NCI-H82 treated with DMSO at 0.1 percent for 48 hours (cell line): ENCODE data around the gene BABAM2.
"Not testable (repeated sequence)": the region's sequence is repeated elsewhere in the genome, so short reads cannot be mapped to it uniquely, and the experiment has no call there.

Experiments
- DNase-seq: peaks from one replicate; lab custom pipeline; 2025; ENCODE audit not compliant: unreplicated experiment; lab: John Stamatoyannopoulos, UW

Gene BABAM2

DNA sequence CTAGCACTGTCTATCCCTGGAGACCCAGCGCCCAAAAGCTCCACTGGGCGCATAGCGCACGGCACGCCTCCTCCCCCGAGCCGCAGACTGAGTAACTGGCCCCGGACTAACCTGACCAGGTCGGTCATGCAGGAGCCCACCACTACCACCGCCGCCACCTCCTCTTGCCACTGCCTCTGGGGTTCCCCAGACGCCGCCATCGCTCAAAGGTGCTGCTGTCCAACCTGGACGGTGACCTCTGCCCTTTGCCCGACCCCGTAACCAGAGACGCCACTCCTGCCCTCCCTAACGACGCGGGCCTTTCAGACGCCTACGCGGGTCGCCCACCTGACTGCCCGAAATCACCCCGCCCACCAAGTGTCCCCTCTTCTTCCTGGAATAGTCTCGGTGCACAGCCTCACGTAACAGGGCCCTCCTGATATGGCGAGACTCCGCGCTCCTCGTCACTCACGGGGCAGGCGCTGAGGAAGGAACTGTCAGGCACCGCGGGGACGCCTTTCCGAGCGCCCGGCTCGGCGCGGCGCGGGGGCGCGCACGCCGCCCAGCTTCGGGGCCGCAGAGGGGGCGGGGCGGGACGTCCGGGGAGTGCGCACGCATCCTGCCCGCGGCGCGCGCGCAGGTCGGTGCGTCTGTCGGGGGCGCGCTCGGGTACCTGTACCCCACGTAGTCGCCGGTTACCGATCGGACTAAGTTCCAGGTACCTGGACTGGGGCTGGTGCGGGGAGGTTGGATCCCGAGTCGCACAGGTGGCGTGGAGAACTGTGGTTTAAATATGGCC, at the start of gene BABAM2, which contains the start of gene RBKS:
BABAM2 (plus strand) TSS at position 584 of the 778 bp plus-strand sequence. CDS start 3,828 bp downstream, outside the sequence.
RBKS (minus strand) TSS at position 242 of the 778 bp plus-strand sequence; CDS start at position 200, 42 bp downstream.
- DNase-seq, result peak; percentile 21

DNA sequence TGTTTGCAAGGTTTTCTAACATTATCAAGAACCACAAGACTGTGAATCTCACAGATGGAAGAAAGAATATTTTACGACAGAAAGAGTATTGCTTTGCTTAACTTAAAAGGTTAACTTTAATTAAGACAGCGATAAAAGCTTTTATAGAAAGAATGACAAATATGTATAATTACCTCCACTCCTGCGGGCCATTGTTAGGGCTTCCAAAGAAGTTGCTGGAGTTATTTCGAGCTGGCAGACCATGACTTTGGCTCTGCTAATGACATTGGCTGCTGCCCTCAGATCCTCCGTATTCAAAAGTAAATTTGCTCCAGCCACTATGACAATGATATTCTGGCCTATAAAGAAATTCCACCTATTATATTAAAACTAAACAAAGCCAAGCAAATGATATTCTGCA, 47.6 kb upstream of the BABAM2 start:
- no peak for DNase-seq

DNA sequence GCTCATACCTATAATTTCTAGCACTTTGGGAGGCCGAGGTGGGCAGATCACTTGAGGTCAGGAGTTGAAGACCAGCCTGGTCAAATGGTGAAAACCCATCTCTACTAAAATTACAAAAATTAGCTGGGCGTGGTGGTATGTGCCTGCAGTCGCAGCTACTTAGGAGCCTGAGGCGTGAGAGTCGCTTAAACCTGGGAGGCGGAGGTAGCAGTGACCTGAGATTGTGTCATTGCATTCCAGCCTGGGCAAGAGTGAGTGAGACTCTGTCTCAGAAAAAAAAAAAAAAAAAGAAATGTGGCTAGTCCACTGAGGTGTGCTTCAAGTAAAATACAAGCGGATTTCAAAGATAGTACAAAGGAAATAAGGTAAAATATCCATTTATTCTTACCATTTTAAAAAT, 46.5 kb upstream of the BABAM2 start:
- DNase-seq, result no peak

DNA sequence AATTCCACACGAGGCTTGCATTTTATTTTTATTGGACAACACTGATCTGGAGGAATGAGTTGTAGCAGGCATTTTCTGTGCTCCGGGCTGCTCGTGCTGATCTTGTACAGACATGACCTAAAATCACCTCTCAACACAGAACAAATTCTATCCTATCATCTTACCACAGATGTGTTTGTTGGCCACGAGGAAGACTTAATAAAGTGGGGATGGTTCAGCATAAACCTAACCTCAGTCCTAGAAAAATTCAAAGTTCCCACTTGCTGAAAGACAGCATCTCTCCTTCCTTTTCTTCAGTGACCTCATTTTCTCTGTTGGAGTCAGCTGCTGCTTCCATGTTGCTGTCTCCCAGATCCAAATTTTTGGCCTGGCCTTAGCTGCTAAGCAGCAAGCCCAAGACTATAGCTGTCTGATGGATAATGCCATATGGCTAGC, 45.7 kb upstream of the BABAM2 start:
- no peak for DNase-seq

DNA sequence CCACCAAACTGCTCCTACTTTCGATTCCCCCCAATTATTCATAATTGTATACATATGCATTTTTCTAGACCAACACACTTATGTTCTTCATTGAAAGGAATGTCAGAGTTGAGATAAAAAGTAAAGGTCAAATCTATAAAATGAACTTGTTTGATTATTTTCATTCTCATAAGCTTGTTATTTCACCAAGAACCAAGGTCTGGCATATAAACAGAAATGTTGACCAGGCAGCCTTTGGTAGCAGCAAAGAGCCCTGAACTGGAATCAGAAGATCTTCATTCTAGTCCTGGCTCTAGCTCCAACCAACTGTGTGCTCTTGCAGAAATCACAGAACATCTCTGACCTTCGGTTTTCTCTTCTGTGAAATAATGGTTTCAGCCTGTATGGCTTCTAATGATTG, 43.2 kb upstream of the BABAM2 start:
- DNase-seq, result no peak

DNA sequence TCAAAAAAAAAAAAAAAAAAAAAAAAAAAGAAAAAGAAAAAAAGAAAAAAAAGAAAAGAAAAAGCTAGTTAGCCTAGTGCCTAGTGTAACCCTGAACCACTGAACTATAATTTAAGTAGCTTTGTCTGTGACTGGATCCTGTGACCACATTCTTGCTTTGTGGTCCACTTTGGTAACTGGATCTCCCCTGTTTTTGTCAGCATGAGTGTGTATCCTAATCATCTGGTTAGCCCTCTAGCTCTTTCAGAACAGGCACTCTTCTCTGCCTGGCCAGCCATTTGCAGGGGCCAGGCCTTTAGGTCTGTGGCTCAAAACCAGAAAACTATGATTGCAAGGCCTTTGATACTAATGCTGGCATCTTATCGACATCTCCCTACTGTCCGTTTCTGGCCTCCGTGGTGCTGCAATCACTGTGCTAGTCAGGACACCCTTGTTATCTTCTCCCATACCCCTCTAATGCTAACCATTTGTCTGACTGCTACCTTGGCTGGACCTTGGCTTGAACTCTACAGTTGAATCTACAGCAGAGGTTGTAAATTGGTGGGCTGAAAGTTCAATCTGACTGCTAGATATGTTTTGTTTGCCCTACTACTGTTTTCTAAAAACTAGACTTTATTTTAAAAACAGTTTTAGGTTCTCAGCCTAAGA, 40.8 kb upstream of the BABAM2 start:
- DNase-seq, result no peak

DNA sequence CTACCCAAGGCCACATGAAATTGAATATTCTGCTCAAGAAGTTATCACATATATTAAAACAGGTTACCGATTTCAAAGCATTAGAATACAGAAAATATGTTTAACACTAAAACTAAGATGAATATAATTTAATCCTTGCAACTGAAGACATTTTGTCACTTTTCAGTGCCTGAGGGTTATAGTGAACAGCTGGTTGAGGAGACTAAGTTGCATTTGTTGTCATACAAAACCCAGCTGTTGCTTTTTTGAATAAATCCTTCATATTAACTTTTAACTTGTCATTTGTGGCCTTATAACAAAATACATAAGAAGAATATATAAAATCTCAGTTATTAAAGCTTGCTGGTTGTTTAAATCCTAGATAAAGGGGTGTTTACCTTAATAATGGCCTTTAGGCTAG, 37.8 kb upstream of the BABAM2 start:
- DNase-seq, result no peak

DNA sequence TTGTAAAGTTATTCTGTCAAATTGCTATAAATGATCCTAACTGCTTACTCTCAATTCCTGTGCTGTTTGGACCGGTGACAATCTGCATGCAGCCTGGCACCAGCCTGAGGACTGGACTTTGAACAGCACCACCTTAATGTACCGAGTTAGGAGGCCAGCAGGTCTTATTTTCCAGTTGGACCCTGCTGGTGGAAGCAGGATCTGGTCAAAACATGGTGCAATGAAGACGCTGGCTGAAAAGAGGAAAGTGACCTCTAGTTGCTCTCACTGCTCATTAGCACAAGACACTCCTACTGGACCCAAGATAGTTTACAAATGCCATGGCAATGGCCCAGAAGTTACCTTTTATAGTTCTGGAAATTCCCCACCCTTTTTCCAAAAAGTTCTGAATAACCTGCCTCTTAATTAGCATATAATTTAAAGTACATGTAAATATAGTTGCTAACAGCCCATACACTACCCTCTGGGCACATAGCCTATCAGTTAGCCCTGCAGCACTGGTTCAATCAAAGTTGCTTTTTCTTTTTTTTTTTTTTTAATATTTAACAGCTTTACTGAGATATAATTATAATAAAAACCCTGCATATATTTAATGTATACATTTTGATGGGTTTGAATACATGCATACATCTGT, 36.2 kb upstream of the BABAM2 start:
- no peak for DNase-seq

DNA sequence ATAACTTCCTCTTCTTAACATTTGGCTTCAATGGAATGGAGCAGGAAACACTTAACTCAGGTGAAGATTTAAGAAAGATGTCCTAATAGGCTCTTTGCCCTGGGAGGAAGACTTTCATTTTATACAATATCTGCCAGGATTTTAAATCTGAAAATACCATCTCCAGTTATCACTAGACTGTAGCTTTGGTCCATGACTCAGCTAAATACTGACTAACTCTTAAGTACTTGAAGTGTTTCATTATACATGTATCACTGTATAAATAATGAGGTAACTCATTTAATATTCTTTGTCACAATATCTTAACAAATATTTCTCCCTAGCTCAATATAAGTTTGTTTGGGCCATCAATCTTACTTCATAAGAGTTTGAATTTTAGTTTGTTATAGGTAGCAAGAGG, 35.1 kb upstream of the BABAM2 start:
- DNase-seq, result no peak

DNA sequence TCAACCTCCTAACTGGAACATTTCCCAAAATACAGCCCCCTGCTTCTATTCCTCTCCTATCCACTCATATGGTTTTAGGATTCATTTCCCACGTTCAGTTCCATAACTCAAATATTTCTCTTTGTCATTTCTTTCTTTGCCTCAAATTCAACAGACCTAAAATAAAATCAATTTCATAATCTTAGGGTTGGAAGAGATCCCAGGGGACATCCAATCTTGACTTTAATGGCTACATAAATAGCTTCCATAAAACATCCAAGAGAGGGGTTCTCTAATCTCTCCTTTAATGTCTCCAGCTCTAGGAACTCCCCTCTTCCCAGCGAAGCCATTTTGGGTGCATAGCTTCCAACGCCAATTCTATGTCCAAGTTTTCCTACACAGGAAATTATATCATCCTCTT, 34.1 kb upstream of the BABAM2 start:
- no peak for DNase-seq

DNA sequence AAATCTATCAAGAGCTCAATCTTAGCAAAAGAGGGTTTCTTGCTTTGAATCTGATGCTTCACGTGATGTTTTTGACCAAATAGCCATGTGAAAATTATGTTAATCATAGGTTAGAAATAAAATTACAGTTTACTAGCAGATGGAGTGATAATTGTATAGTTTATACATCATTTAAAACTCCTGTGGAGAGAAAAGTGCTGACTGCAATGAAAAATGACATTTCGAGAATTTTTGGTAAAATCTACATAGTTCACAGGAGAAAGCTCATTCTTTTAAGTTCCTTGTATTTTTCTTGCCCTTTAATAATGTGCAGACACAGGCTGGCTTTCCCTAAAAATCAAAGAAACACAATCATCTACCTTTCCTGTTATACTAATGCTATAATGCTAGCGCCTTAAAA, 33.6 kb upstream of the BABAM2 start:
- no peak for DNase-seq

DNA sequence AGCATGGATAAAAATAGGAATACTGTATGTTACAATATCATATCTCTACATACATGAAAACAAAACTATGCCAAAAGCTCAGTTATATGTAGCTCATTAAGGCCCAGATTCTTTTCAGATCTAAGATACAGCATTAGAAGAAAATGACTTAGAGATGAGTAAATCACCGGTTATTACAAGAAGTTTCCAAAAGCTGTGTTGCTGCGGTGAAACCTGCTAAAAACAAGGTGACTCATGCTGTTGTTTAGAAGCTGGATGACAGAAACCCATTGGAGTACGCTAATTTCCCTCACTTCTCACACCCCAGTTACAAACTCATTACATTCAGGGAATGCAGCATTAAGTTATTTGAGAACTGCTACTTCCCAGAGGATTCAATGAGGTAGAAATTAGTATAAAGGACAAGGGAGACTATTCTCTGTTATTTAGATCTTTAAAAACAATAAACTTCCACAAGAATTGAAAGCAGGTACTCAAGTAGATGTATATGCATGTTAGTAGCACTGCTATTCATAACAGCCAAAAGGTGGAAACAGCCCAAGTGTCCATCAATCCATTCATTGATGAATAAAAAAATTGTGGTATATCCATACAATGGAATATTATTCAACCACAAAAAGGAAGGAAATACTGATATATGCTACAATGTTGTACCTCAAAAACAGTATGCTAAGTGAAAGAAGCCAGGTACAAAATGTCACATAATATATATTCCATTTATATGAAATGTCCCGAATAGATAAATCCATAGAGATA, 32.9 kb upstream of the BABAM2 start:
- no peak for DNase-seq

DNA sequence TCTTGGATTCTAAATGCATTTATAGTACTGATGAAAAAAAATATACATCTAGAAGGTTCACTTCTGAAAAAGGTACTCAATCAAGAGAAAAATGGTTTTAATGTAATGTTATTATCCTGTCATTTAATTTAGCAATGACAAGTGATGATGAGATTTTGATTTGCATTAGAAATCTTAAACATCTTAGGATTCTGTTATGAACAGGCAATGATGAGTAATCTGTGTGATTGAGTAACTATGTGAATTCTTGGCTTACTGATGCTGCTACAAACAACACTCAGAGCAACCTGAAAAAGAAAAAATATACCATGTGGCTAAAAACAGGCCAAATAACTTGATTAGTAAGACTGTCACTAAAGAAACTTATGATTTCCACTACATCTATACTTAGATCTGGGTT, 30.4 kb upstream of the BABAM2 start:
- no peak for DNase-seq

DNA sequence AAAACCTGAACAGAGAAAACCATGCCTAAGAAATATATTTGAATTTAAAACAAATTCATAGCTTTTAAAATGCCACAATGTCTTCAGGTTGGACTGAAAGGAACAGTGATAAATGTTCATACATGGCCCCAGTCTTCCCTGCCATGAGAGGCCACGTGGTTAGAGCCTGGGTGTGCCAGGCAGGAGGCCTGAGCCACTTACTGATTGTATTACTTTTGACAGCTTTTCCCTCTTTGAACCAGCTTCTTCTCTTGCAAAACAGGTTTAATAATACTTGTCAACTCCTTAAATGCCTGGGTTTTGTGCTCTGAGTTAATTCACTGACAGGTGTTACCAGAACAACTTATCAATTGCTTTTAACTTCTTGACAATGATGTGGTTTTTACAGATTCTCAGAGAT, 27.4 kb upstream of the BABAM2 start:
- DNase-seq, result no peak

DNA sequence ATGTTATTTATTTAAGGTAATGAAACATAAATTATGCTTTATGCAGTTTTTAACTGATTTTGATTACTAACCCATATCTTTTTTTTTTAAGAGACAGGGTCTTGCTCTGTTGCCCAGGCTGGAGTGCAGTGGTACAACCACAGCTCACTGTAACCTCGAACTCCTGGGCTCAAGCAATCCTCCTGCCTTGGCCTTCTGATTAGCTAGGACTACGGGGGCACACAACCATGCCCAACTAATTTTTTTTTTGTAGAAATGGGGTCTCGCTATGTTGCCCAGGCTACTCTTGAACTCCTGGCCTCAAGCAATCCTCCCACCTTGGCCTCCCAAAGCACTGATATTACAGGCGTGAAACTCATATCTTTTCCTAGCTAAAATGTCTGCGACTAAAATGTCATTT, 26.6 kb upstream of the BABAM2 start:
- DNase-seq, result not testable (repeated sequence)

DNA sequence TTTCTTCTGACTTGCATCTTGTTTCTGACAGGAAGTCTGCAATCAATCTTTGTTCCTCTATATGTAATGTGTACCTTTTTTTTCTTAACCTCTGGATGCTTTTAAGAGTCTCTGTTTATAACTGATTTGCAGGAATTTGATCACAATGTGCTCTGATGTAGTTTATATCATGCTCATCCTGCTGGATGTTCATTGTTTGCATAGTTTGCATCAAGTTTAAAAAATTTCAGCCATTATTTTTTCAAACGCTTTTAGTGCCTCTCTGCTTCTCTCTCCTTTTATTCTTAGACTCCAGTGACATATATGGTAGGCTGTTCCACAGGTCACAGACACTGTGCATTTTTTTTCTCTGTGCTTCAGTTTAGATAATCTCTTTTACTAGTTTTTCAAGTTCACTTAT, 24.3 kb upstream of the BABAM2 start:
- DNase-seq, result no peak

DNA sequence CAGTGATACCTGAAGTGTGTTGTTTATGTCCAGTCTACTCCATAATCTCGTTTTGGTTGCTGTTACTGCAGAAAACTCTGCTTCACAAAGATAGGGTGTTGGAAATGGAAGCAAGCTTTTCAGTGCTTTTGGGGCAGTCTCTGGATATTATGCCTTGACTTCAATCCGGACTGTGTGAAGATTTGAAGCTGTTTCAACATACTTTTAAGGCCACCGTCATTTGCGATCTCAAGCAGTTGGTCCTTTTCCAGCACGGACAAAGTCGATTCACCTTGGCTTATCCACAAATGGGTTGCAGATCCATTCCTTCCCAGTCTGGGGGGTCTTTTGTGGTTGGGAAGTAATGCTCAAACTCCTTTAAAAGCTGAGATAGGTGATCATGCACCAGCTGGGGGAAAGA, 20.8 kb upstream of the BABAM2 start:
- DNase-seq, result no peak

DNA sequence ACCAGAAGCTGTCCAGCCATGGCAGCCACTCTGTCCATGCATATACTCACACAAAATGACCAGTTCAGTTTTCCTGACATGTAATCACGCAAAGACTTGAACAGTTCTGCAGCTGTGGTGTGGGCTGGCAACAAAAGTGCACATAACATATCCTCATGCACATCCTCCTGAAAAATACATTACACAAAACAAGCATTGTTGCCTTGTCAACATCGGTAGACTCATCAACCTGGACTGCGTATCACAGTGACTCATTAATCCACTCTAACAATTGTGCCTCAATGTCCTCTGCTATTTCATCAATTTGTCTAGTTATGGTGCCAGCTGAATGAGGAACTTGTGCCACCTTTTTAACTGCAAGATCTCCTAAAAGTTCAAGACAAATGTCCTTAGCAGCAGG, 19.8 kb upstream of the BABAM2 start:
- no peak for DNase-seq

DNA sequence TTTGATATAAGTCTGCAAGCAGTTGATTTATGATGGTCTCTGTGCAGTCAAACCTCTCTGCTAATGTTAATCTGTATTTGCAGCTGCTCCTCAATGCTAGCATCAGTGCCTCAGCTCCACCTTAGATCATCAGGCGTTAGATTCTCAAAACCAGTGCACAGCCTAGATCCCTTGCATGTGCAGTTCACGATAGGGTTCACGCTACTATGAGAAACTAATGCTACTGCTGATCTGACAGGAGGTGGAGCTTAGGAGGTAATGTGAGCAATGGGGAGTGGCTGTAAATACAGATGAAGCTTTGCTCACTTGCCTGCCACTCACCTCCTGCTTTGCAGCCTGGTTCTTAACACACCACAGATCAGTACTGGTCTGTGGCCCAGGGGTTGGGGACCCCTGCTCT, 18.7 kb upstream of the BABAM2 start:
- DNase-seq, result peak; percentile 9

DNA sequence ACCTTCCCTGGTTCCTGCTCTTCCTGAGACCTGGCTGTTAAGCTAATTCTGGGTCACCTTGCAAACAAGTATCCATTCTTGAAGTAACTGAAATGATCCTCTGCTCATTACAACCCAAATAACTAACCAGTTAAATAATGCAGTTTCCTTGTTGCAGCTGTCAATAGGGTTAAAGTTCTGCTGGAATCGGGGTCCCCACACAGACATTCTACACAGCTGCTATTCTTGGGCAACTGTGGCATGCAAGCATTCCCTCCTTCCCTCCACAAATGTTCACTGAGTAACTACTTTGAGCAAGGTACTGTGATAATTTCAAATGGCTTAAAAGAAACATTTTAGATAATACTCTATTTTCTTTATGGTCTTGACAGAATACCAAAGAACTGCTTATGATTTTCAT, 17.4 kb upstream of the BABAM2 start:
- DNase-seq, result no peak

DNA sequence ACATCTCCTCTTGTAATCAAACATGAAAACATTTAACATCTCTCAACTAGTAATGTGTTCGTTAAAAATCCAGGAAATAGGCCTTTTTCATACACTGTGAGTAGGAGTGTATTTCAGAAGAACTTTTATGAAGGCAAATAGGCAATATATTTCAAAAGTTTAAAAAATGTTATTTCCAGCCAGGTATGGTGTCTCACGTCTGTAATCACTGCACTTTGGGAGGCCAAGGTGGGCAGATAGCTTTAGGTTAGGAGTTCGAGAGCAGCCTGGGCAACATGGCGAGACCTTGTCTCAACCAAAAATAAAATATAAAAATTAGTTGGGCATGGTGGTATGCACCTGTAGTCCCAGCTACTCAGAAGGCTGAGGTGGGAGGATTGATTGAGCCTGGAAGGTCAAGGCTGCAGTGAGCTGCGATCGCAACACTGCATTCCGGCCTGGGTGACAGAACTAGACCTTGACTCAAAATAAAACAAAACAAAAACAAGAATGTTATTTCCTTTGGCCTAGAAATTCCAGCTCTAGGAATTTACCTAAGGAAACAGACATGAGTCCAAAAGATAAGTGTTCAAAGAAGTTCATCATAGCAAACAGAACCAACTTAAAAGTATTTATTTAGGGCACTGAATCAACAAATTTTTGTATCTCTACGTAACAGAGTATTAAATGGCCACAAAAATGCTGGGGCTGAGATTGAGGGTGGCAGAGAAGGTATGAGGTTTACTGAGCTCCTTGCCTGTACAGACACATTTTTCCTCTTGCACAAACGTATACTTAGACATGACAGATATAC, 15.2 kb upstream of the BABAM2 start:
- DNase-seq, result no peak
